ENCODE data around the gene ISOC1.

Gene ISOC1

DNA sequence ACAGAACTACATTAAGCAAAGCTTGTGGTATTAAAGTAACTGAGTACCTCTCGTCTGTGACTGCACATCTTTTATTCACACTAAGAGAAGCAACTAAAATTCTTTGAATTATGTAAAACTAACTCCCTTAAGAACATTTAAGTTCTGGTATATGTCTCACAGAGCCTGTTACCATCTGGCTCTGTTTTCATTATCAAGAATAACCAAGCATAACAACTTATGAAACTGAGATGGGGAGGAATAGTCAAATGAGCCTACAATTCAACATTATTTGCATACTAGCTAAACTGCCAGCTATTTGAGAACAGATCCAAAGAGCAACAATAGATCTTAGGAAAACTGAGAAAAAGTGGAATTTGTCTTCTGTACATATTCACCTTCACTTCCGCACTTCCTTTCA lies 25.3 kb upstream of the ISOC1 start:
- H3K27me3 ChIP-seq (ENCODE audit: insufficient read depth, low read length, poor library complexity) = no peaks in the 10 kb centered on the region
- H3K4me2 ChIP-seq (ENCODE audit: low read length) = no peak overlapping the region
- H4K5ac ChIP-seq (ENCODE audit: low read length) = no peak overlapping the region
- no peaks in the 10 kb centered on the region for H3K79me1 ChIP-seq (ENCODE audit: low read length)
- no peaks in the 10 kb centered on the region for H3K36me3 ChIP-seq (ENCODE audit: control insufficient read depth, insufficient read depth, low read length)
- no peak overlapping the region for H2BK15ac ChIP-seq (replicated peaks; ENCODE audit: low read depth)
- no peak overlapping the region for H3K27ac ChIP-seq (ENCODE audit: low read depth, low read length)
- H3K4me3 ChIP-seq (ENCODE audit: low read length) = no peak overlapping the region
- H2BK120ac ChIP-seq (ENCODE audit: low read depth, low read length) = no peak overlapping the region
- DNase-seq = no peak
- H3K4ac ChIP-seq (ENCODE audit: low read depth, low read length) = no peak overlapping the region
- no peak overlapping the region for H3K23ac ChIP-seq (ENCODE audit: low read length)
- no peak overlapping the region for H3K56ac ChIP-seq (ENCODE audit: low read length)
- H3K79me2 ChIP-seq (ENCODE audit: control insufficient read depth, insufficient read depth, low read length) = no peaks in the 10 kb centered on the region
- no peaks in the 10 kb centered on the region for H3K4me1 ChIP-seq (ENCODE audit: control insufficient read depth, low read depth, low read length)
- no peak overlapping the region for H3K9ac ChIP-seq (ENCODE audit: low read length)
- no peak overlapping the region for H3K18ac ChIP-seq (ENCODE audit: low read length)
- no CpG with 5 or more reads among the region's 2 CpGs for WGBS (ENCODE audit: extremely low coverage, insufficient coverage, low lambda C conversion rate)
- H4K8ac ChIP-seq (ENCODE audit: low read depth, low read length) = no peak overlapping the region
- H2AK5ac ChIP-seq (ENCODE audit: low read length) = no peak overlapping the region
- no peak overlapping the region for H2BK5ac ChIP-seq (ENCODE audit: low read length)

DNA sequence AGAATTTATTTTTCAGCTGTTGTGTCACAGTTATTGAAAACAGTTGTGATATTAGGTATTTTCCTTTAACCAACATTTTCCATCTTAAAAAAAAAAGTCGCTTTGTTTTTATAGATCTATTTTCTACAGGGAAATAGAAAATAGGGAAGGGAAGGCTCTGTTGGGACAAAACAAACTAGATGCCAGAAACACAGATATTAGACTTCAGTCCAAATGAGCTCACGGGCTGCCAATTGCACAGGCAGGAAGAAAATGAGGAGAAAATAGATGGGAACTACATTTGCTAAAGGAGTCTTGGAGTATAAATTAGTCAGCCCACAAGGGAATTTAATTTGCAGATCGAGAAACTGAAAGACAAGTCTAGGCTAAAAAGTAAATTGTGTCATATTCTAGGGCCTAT lies 21.4 kb upstream of the ISOC1 start:
- H3K4me3 ChIP-seq (ENCODE audit: low read length) = no peak overlapping the region
- no CpG with 5 or more reads among the region's 3 CpGs for WGBS (ENCODE audit: extremely low coverage, insufficient coverage, low lambda C conversion rate)
- no peak overlapping the region for H2AK5ac ChIP-seq (ENCODE audit: low read length)
- no peaks in the 10 kb centered on the region for H3K79me1 ChIP-seq (ENCODE audit: low read length)
- H3K9ac ChIP-seq (ENCODE audit: low read length) = no peak overlapping the region
- H3K27ac ChIP-seq (ENCODE audit: low read depth, low read length) = no peak overlapping the region
- no peaks in the 10 kb centered on the region for H3K4me1 ChIP-seq (ENCODE audit: control insufficient read depth, low read depth, low read length)
- no peak overlapping the region for H3K56ac ChIP-seq (ENCODE audit: low read length)
- H4K5ac ChIP-seq (ENCODE audit: low read length) = no peak overlapping the region
- no peaks in the 10 kb centered on the region for H3K79me2 ChIP-seq (ENCODE audit: control insufficient read depth, insufficient read depth, low read length)
- no peaks in the 10 kb centered on the region for H3K27me3 ChIP-seq (ENCODE audit: insufficient read depth, low read length, poor library complexity)
- H3K23ac ChIP-seq (ENCODE audit: low read length) = no peak overlapping the region
- no peak overlapping the region for H4K8ac ChIP-seq (ENCODE audit: low read depth, low read length)
- H3K36me3 ChIP-seq (ENCODE audit: control insufficient read depth, insufficient read depth, low read length) = no peaks in the 10 kb centered on the region
- H3K4ac ChIP-seq (ENCODE audit: low read depth, low read length) = no peak overlapping the region
- no peak overlapping the region for H2BK120ac ChIP-seq (ENCODE audit: low read depth, low read length)
- no peak overlapping the region for H3K4me2 ChIP-seq (ENCODE audit: low read length)
- no peak overlapping the region for H2BK5ac ChIP-seq (ENCODE audit: low read length)
- no peak overlapping the region for H3K18ac ChIP-seq (ENCODE audit: low read length)
- H2BK15ac ChIP-seq (replicated peaks; ENCODE audit: low read depth) = no peak overlapping the region
- DNase-seq = no peak

- no peak overlapping the region for H4K5ac ChIP-seq (ENCODE audit: low read length)
- H2BK120ac ChIP-seq (ENCODE audit: low read depth, low read length) = no peak overlapping the region
- H3K9ac ChIP-seq (ENCODE audit: low read length) = no peak overlapping the region
- H3K27ac ChIP-seq (ENCODE audit: low read depth, low read length) = no peak overlapping the region
- H3K4ac ChIP-seq (ENCODE audit: low read depth, low read length) = no peak overlapping the region
- H3K36me3 ChIP-seq (ENCODE audit: control insufficient read depth, insufficient read depth, low read length) = no peaks in the 10 kb centered on the region
- no peak for DNase-seq
- no peak overlapping the region for H3K4me2 ChIP-seq (ENCODE audit: low read length)
- no peak overlapping the region for H2BK15ac ChIP-seq (replicated peaks; ENCODE audit: low read depth)
- H3K79me2 ChIP-seq (ENCODE audit: control insufficient read depth, insufficient read depth, low read length) = no peaks in the 10 kb centered on the region
- no peak overlapping the region for H2AK5ac ChIP-seq (ENCODE audit: low read length)
- no peak overlapping the region for H3K18ac ChIP-seq (ENCODE audit: low read length)
- H3K4me1 ChIP-seq (ENCODE audit: control insufficient read depth, low read depth, low read length) = no peaks in the 10 kb centered on the region
- no peaks in the 10 kb centered on the region for H3K27me3 ChIP-seq (ENCODE audit: insufficient read depth, low read length, poor library complexity)
- WGBS (ENCODE audit: extremely low coverage, insufficient coverage, low lambda C conversion rate) = no CpG with 5 or more reads among the region's 4 CpGs
- H3K79me1 ChIP-seq (ENCODE audit: low read length) = no peaks in the 10 kb centered on the region
- H3K4me3 ChIP-seq (ENCODE audit: low read length) = no peak overlapping the region
- H2BK5ac ChIP-seq (ENCODE audit: low read length) = no peak overlapping the region
- H3K56ac ChIP-seq (ENCODE audit: low read length) = no peak overlapping the region
- no peak overlapping the region for H4K8ac ChIP-seq (ENCODE audit: low read depth, low read length)
- no peak overlapping the region for H3K23ac ChIP-seq (ENCODE audit: low read length)
These were observed 19.6 kb upstream of the ISOC1 start for GRCh38 chr5:129074903-129075302.

GRCh38 chr5:129077433-129078075 lies 17.0 kb upstream of the ISOC1 start:
- H3K36me3 ChIP-seq (ENCODE audit: control insufficient read depth, insufficient read depth, low read length) = no peaks in the 10 kb centered on the region
- H3K79me1 ChIP-seq (ENCODE audit: low read length) = no peaks in the 10 kb centered on the region
- H3K4me1 ChIP-seq (ENCODE audit: control insufficient read depth, low read depth, low read length) = no peaks in the 10 kb centered on the region
- H3K4me2 ChIP-seq (ENCODE audit: low read length) = no peak overlapping the region
- no peak overlapping the region for H2BK120ac ChIP-seq (ENCODE audit: low read depth, low read length)
- H3K79me2 ChIP-seq (ENCODE audit: control insufficient read depth, insufficient read depth, low read length) = no peaks in the 10 kb centered on the region
- no peak overlapping the region for H3K27ac ChIP-seq (ENCODE audit: low read depth, low read length)
- H3K18ac ChIP-seq (ENCODE audit: low read length) = no peak overlapping the region
- H3K4ac ChIP-seq (ENCODE audit: low read depth, low read length) = no peak overlapping the region
- H2AK5ac ChIP-seq (ENCODE audit: low read length) = no peak overlapping the region
- H3K4me3 ChIP-seq (ENCODE audit: low read length) = no peak overlapping the region
- H3K27me3 ChIP-seq (ENCODE audit: insufficient read depth, low read length, poor library complexity) = no peaks in the 10 kb centered on the region
- no CpG with 5 or more reads among the region's 3 CpGs for WGBS (ENCODE audit: extremely low coverage, insufficient coverage, low lambda C conversion rate)
- no peak overlapping the region for H3K23ac ChIP-seq (ENCODE audit: low read length)
- H3K56ac ChIP-seq (ENCODE audit: low read length) = no peak overlapping the region
- H4K5ac ChIP-seq (ENCODE audit: low read length) = no peak overlapping the region
- no peak overlapping the region for H2BK15ac ChIP-seq (replicated peaks; ENCODE audit: low read depth)
- no peak overlapping the region for H2BK5ac ChIP-seq (ENCODE audit: low read length)
- no peak overlapping the region for H4K8ac ChIP-seq (ENCODE audit: low read depth, low read length)
- DNase-seq = no peak
- no peak overlapping the region for H3K9ac ChIP-seq (ENCODE audit: low read length)

DNA sequence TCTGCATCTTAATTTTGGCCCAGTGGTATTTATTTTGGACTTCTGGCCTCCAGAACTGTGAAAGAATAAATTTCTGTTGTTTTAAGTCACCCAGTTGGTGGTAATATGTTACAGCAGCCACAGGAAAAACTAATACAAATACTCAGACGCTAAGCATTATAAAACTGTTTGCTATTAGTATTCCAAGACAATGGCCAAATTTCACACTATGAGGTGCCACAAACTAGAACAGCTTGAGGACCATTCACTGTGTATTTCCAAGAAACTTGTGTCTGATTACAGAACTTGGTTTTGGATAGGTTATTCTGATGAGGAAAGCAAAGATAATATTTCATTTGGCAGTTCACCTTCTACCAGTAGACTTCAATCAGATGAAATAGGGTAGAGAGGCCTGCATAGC lies 16.3 kb upstream of the ISOC1 start:
- H3K36me3 ChIP-seq (ENCODE audit: control insufficient read depth, insufficient read depth, low read length) = no peaks in the 10 kb centered on the region
- no peaks in the 10 kb centered on the region for H3K79me1 ChIP-seq (ENCODE audit: low read length)
- no peaks in the 10 kb centered on the region for H3K79me2 ChIP-seq (ENCODE audit: control insufficient read depth, insufficient read depth, low read length)
- H2AK5ac ChIP-seq (ENCODE audit: low read length) = no peak overlapping the region
- H3K4ac ChIP-seq (ENCODE audit: low read depth, low read length) = no peak overlapping the region
- no peaks in the 10 kb centered on the region for H3K27me3 ChIP-seq (ENCODE audit: insufficient read depth, low read length, poor library complexity)
- H2BK15ac ChIP-seq (replicated peaks; ENCODE audit: low read depth) = no peak overlapping the region
- no peak overlapping the region for H3K27ac ChIP-seq (ENCODE audit: low read depth, low read length)
- H3K23ac ChIP-seq (ENCODE audit: low read length) = no peak overlapping the region
- DNase-seq = no peak
- no peak overlapping the region for H2BK5ac ChIP-seq (ENCODE audit: low read length)
- no peak overlapping the region for H4K8ac ChIP-seq (ENCODE audit: low read depth, low read length)
- no peak overlapping the region for H3K56ac ChIP-seq (ENCODE audit: low read length)
- H3K9ac ChIP-seq (ENCODE audit: low read length) = no peak overlapping the region
- H3K4me1 ChIP-seq (ENCODE audit: control insufficient read depth, low read depth, low read length) = no peaks in the 10 kb centered on the region
- H3K4me2 ChIP-seq (ENCODE audit: low read length) = no peak overlapping the region
- no peak overlapping the region for H3K4me3 ChIP-seq (ENCODE audit: low read length)
- no peak overlapping the region for H3K18ac ChIP-seq (ENCODE audit: low read length)
- no peak overlapping the region for H4K5ac ChIP-seq (ENCODE audit: low read length)
- H2BK120ac ChIP-seq (ENCODE audit: low read depth, low read length) = no peak overlapping the region
- WGBS (ENCODE audit: extremely low coverage, insufficient coverage, low lambda C conversion rate) = no CpG with 5 or more reads among the region's 1 CpG

- WGBS (ENCODE audit: extremely low coverage, insufficient coverage, low lambda C conversion rate) = no CpG with 5 or more reads among the region's 3 CpGs
- no peak overlapping the region for H3K56ac ChIP-seq (ENCODE audit: low read length)
These were observed 15.9 kb upstream of the ISOC1 start for GRCh38 chr5:129078660-129079059.

More at GRCh38 chr5:129078660-129079059, 15.9 kb upstream of the ISOC1 start:
- H2BK15ac ChIP-seq (replicated peaks; ENCODE audit: low read depth) = no peak overlapping the region
- H3K79me2 ChIP-seq (ENCODE audit: control insufficient read depth, insufficient read depth, low read length) = no peaks in the 10 kb centered on the region
- H3K4me3 ChIP-seq (ENCODE audit: low read length) = no peak overlapping the region
- no peak overlapping the region for H3K18ac ChIP-seq (ENCODE audit: low read length)
- no peak overlapping the region for H3K4ac ChIP-seq (ENCODE audit: low read depth, low read length)
- H4K8ac ChIP-seq (ENCODE audit: low read depth, low read length) = no peak overlapping the region
- H3K79me1 ChIP-seq (ENCODE audit: low read length) = no peaks in the 10 kb centered on the region
- H3K4me2 ChIP-seq (ENCODE audit: low read length) = no peak overlapping the region
- no peak overlapping the region for H3K23ac ChIP-seq (ENCODE audit: low read length)
- no peak overlapping the region for H3K9ac ChIP-seq (ENCODE audit: low read length)
- H3K27ac ChIP-seq (ENCODE audit: low read depth, low read length) = no peak overlapping the region
- no peak overlapping the region for H2BK120ac ChIP-seq (ENCODE audit: low read depth, low read length)
- H2BK5ac ChIP-seq (ENCODE audit: low read length) = no peak overlapping the region
- no peaks in the 10 kb centered on the region for H3K36me3 ChIP-seq (ENCODE audit: control insufficient read depth, insufficient read depth, low read length)
- DNase-seq = no peak
- H3K4me1 ChIP-seq (ENCODE audit: control insufficient read depth, low read depth, low read length) = no peaks in the 10 kb centered on the region
- H3K27me3 ChIP-seq (ENCODE audit: insufficient read depth, low read length, poor library complexity) = no peaks in the 10 kb centered on the region
- H2AK5ac ChIP-seq (ENCODE audit: low read length) = no peak overlapping the region
- H4K5ac ChIP-seq (ENCODE audit: low read length) = no peak overlapping the region
